Activated CD4-positive, CD25-positive, alpha-beta regulatory T cell treated with anti-CD3 and anti-CD28 coated beads, Interleukin-2, amount 50 U/mL, for 16 hours (primary cell): ENCODE measurements around the gene LRP1.

Experiments
- DNase-seq: peaks from one replicate; pipeline ENCODE4 v3.0.0-alpha.2; 2020; ENCODE audit warnings: low read depth, low spot score

Gene LRP1

DNA sequence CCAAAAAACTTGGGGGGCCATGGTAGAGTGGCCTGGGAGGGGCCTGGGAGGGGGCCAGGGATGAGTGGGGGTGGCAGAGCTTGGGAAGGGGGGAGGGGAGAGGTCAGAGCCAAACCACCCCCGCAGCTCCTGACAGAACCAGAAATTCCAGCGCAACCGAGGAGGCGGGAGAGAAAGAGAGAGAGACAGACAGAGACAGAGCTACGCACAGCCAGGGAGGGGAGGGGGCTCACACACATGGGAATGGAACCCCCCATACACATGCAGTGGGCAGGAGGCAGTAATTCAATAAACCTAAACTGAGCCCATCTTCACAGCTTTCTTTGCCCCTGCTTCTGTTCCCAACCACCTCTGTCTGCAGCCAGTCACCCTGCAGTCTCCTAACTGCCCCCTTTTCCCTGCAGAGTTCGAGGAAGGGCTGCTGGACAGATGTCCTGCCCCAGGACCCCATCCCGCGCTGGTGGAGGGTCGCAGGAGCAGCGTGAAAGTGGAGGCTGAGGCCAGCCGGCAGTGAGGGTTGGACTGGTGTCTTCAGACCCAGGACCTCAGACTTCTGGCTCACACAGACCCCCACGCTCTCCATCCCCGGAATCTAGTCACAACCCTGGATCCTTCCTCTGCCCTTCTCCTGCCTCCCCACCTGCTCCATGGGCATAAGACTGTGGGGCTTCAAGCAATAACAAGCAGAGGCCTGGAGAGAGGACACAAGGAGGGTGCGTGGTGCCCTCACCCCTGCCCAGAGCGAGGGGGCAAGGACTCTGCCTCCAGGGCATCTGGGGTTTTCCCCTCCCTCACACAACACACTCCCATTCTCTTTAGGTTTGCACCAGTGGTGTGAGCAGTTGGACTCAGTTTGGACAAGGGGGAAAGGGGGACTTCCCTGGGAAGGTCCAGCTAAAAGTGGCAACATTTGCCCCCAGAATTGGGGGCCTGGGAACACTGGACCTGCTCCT is 33.8 kb upstream of the LRP1 start:
- DNase-seq = no peak

DNA sequence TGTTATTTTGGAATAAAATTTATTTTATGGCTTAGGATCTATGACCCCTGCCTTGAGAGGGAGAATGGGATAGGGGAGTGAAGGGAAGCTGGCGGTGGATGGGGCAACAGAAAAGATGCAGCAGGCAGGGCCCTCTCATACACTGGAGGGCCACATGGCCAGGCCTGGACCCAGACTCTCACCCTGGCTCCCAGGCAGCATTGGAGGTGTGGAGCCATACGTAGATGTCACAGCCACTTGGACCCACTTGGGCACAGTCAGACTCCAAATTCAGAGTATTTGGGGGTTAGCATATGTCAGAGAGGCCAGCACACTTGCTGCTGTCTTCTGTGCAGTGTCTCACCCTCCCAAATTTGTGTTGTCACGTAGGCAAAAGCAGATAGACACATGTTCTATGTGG is 32.8 kb upstream of the LRP1 start:
- no peak for DNase-seq

DNA sequence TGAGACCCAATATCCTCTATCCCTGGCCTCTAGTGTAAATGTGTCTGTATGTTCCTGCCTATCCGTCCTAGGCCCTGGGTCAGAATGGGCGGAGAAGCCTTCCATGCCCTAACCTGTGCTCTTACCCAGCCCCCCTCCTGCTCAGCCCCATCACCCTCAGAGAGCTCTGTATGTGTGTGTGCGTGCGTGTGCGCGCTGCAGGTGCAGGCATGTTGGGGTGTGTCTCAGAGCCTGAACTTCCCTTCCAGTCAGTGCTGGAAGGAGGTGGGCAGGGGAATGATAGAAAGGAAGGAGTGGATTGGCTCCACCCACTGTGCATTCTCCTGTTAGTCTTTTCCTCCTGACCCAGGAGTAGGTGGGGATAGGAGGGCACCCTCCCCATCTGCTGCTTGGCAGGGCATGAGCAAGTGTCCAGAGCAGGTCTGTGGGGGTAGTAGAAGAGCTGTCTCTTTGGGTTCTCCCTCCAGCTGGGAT is 32.1 kb upstream of the LRP1 start:
- DNase-seq = no peak

DNA sequence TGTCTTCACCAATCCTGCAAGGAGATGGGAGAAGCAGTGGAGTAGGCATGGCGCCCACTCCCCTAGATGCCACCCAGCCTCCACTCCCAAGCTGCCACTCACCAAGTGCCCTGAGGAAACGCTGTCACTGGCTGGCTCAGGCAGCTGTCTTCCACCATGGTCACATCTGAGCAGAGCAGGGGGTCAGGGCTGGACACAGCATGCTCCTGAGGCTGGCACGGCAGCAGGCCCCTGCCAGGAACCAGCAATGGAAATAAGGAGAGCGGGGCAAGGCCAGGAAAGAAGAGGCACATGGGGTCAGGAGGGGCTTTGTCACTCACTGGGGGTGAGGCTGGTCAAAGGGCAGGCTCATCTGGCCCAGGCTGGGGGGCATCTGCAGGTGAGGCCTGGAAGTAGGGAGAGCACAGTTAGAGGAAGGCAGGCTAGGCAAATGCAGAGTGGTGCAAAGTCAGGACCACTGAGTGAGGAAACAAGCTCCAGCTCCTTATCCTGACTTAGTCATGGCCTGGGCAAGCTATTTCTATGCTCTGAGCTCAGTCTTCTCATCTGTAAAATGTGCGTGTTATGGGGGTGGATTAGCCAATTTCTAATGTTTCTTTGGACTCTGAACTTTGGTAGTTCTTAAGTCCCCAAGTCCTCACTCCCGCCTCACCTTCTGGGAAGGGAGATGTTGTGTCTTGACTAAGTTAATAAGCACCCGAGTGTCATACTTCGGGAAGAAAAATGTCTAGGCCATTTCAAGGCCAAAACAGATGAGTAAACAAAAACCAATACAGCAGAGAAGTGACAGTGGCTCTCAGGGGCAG is 31.3 kb upstream of the LRP1 start:
- no peak for DNase-seq

DNA sequence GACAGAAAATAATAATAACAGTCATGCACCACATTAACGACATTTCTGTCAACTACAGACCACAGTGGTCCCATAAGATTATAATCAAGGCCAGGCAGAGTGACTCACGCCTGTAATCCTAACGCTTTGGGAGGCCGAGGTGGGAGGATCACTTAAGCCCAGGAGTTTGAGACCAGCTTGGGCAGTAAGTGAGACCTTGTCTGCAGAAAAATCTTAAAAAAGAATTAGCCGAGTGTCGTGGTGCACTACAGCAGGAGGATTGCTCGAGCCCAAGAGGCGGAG is 30.8 kb upstream of the LRP1 start:
- DNase-seq = no peak

DNA sequence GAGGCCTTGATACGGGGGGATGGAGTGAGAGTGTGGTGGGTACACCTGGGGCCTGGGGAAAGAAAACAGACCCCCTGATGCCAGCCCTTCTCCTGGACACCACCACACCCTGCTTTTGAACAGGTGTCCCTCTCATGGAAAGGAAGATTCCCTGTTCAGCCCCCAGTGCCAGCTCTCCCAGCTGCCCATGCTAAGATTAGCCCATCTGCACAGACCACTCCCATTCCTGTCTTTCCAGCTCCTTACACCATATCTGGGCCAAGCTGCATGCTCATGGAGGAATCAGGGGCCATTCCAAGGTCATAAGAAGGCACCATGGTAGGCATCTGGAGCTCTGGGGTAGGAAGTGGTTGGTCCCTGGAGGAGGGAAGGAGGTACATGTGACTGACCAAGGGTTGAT is 29.7 kb upstream of the LRP1 start:
- no peak for DNase-seq

DNA sequence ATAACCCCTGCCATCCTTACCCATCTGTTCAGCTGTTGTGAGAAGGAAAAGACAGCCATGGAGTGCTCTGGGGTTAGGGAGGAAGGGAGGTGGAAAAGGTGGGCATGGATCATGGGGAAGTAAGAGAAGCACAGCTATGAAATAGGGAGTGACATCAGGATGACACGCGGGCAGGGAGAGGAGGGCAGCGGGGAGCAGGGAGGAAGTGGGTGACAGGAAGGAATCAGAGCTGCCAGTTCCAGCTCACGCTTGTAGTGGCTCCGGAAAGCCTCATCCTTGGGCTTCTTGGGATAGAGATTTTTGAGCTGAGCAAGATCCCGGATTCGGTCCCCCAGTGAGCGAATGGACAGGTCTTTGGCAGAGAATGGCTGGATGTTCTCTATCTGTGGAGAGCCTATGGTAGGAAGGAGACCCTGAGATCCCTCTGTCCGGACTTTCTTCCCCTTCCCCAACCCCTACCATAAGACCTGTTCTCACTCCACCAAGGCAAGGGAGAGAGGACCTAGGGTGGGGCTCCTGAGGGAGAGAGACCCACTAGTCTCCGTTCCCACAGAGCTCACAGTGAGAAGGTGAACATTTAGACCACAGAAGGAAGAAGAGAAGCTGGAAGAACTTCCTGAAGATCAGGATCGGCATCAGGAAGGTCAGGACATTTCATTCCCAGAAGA is 29.1 kb upstream of the LRP1 start:
- no peak for DNase-seq

DNA sequence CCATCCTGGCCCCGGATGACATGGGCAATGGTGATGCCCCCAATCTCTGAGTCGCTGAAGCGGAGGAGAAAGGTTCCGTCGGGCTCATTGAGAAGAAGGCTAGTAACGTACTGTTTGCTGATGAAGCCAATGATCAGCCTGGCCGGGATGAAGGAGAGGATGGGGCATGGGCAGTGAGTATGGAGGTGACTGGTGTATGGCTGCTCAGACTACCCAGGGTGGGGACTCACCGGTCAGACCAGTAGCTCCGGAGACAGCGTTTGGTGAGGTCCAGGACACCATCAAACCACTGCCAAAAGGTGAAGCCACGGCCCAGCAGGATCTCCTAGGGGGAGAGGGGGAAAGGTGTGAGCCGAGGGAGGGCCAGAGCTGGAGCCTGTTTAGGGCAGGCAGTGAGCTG is 28.5 kb upstream of the LRP1 start:
- DNase-seq = no peak

DNA sequence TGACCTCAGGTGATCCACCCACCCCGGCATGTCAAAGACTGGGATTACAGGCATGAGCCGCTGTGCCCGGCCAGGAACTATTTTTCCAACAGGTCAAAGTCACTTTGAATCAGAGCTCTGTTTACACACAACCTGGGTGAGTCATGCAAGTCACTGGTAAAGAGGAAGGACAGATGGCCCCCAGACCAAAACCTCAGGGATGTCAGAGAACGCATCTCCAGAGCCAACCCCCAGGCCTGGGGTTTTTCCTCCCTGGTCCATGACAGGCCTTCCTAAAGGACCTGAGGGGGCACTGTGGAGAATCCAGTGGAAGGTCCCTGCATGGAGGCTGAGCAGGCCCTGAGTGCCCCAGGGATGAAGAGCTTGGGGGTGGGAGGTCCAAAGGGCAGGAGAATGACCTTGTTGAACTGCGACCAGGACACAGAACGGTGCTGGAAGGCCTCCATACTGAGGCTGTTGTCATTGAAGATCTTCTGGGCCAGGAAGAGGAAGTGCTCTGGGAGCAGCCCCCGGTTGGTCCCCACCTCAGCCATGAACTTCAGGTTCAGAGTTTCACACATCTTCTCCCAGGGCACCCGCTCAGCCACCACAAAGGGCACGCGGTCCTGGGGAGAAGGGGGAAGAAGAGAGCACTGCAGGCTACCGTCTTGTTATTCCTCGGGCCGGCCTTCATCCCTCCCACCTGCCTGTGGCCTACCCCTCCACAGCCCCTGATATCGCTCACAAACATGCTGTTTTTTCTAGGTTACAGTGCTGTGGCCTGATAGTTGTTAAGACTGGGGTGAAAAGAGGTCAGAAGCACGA is 26.2 kb upstream of the LRP1 start:
- no peak for DNase-seq

DNA sequence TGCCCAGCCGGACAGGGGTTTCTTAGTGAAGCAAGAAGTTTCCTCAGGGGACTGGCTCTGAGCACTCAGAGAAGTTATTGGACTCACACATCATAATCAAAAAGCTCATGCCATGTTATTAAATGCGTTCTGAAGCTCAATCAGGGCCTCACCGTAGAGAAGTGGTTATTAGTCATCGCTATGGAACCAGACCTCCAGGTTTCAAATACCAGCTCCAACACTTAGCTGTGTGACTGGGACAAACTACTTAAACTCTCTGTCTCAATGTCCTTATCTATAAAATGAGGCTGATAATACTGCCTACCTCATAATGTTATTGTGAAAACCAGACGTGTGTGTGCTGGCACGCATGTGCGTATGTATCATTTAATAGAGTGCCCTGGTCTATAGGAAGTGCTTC is 24.4 kb upstream of the LRP1 start:
- no peak for DNase-seq

DNA sequence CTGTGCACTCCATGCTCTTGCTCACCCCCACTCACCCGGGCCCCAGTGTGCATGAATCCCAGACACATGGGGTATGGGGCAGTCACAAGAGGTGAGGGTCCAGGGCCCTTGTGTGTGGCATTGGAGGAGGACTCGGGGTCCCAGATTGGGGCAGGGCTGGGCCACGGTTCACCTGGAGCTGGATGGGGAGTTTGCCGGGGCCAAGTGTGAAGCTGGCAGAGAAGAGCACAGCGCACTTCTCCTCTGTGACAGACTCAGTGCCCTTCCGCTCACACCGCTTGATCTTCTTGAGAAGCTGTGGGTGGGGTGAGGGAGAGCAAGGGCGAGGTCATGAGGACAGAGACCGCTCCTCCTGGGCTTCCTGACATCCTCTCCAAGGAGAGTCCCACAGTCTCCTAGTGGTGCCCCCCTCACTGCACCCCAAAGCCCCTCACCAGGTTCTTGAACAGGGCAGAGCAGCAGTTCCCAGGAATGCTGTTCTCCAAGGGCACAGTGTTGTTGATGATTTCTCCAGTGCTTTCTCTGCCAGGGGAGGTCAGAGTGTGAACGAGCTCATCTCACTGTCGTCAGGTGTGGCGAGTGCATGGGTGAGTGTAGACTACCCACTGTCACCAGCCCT is 23.9 kb upstream of the LRP1 start:
- DNase-seq = no peak

DNA sequence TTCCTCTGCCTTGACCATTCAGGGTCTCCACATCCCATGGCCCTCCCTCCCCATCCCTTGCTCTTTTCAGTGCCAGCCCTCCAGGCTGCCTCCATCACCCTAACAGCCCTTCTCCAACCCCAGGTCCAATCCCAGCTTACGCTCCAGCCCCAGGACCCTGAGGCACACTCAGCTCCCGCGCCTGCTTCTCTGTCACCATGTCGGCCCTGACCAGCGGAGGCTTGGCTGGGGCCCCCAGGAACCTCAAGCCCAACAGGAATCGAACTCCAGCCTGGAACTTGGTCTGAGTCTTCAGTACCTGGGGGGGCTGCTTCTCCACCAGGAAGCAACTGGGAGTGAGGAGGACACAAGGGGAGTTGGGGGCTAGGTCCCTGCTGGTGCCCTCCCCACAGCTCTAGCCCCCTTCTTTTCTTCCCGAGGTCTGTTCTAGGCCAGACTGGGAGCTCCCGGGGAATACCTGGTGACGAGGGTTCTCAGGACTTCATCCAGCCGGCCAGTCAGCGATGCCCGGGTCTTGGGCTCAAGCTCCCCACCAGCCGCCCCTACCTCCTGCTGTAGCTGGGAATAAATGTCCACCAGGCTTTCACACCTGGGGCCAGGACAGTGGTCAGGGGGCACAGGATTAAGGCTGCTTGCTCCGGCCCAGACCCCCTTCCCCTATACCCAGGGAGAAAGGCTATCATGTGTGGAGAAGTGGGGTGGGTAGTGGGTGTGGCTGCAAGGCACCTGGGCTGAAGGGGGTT is 23.1 kb upstream of the LRP1 start:
- DNase-seq = no peak

DNA sequence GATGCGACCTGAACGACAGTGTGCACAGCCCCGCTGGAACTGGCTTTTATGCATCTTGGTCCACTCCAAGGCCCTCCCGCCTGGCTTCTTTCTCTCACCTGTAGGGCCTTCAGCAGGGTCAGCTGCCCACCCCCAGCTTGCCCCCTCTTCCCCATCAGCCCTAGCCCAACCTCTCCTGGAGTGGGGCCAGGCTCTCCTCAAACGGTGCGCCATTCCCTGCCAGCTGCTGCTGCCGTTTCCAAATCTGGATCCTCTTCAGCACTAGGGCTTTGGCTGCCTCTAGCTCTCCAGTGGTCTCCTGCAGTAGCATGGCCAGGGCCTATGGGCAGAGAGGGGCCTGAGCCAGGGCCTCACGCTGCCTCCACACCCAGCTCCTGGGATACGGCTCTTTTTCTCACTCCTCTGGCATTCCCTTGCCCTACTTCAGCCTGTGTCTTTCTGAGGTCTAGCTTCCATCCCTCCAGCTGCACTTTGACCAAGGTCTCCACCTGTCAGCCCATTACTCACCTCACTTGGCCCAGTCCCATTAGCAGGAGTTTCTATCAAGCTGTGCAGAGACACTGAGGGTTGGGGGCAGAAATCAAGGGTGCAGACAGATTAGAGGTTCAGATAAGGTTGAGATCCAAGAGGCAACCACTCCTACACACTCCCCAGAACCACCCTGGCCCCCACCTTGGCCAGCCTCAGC is 22.1 kb upstream of the LRP1 start:
- DNase-seq = no peak

DNA sequence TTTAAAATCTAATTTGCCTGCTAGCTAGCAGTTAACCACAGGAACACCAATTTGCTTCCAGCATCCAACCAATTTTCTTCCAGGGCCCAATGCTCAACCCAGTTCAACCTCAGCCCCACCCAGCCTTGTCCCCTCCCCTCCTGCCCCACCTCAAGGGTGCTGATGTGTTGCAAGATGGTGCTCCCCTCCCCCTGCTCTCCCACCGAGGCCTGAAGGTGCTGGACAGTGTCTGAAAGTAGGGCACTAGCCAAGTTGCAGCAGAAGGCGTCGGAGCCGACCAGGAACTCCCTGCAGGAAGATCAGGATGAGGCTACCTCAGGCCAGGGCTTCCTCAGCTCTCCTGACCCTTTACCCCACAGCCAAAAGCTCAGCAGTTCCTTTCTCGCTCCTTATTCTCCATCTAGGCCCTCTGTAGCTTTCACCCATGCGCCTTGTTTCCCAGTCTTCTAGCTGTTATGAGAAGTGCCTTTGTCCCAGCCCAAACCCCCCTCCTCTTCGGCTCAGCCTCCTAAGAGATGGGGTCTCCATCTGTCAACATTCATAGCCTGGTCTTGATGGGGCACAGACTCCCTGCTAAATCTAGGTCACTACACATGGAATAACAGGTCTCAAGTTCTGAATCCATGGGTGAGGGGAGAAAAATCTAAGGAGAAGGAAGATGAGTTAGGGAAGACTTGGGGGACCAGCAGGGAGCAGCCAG is 20.7 kb upstream of the LRP1 start:
- no peak for DNase-seq

DNA sequence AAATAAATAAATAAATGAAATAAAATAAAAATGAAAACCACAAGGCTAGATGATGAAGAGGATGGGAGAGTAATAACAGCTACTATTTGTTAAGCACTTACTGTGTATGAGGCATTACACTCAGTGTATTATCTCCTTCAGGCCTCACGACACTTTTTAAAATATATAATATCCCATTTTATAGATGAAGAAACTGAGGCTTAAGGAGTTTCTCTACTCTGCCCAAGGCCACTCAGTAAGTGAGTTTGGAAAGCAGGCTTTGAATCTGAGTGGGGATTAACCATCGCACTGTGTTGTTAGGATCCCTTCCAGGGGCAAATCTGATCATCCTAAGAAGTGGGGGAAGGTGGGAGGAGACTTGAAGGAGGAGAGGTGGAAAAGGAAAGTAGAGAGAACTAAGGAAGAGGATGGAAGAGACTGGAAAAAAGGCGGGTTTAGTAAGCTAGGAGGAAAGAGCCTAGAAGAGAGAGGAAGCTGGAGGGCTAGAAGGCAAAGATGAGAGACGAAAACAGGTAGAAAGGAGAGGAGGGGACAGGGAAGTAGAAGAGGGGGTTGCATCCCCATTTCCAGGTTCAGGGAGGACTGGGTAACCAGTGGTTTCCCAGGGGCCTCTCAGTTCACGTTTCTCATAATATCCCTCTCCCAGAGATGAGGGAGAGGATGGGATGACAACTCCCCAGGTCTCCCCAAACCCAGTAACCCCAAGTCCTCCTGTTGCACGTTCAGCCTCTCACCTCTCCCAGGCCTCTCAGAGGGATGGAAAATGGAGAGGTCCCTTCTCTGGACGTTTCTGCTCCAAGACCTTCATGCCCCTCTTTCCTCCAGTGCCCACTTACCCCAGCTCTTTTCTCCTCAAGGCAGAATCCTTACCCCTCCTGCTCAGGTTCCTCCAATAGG is 18.8 kb upstream of the LRP1 start:
- no peak for DNase-seq

DNA sequence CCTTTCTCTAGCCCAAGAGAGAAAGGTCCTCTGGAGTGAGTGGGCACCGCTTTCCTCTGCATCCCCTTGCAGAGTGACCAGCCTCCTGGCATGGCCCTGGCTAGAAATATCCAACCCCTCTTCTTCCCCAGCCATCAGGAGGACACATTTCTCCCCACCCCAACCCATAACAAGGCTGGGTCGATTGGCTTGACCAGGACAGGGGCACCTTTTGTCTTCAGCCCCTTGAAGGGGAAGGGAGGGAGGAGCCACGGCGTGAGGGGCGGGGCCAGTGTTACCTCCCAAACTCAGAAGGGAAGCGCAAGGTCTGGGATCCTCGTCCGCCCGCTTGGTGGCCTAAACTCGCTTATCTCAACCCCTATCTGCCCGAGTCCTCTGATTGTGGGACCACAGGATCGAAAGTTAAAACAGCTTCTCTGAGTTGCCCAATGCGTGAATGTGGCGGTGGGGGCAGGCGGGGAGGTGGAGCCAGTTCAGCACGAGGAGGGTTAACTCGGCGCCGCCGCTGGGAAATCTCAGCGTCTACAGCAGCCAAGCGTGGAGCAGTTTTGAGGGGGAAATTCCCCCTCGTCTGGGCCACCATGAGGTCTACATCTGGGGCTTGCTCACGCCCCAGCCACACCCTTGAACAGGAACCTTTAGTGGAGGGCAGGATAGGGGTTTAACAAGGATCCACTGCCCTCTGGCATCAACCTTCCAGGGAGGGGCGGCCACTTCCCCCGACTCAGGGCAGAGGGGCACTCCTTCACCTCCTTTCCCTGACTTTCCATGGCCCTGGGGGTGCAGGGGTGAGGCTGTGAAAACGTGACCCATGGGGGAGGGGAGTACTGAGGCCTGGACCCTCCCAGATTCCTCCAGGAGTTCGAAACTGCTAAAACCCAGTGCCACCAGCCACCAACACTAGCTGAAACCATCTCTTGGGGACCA is 17.9 kb upstream of the LRP1 start:
- no peak for DNase-seq
